Measurements from ENCODE around the gene KIRREL3.

GRCh38 chr11:126718276-126718675 lies 282.3 kb downstream of the KIRREL3 start:
- TF ChIP-seq CTCF (IDR thresholded peaks at IDR 0.05; ENCODE audit: insufficient read depth, low read length, poor library complexity, severe bottlenecking) (no peak), EZH2phosphoT487 (conservative IDR thresholded peaks at IDR 0.05; ENCODE audit: low read length) (no peak)

Measured in SU-DHL-6 (cell line).